ENCODE data around the gene PITX2. TPM values are rescaled to one million over a fixed set of nuclear protein-coding genes. Genes with fewer than 3 reads are reported as not detected.

Gene PITX2
- total RNA-seq, 1 donor from 2014 or later, result 13.8 TPM

- Mint-ChIP-seq H3K4me3 (peak overlapping the region; percentile 87), H3K4me1 (ENCODE audit: unreplicated experiment) (peaks cover 24% of the 10 kb centered on the region), H3K9me3 (no peaks in the 10 kb centered on the region), H3K27ac (no peak overlapping the region), H3K27me3 (peaks cover 100% of the 10 kb centered on the region), H3K36me3 (peaks cover 6% of the 10 kb centered on the region)
- no peak for TF ChIP-seq CTCF (conservative IDR thresholded peaks at IDR 0.05)
- no peak for DNase-seq (ENCODE audit: extremely low spot score, unreplicated experiment)
Measured at GRCh38 chr4:110623718-110624397, 981 bp upstream of the PITX2 start.

GRCh38 chr4:110621839-110622751 is 782 bp downstream of the PITX2 start:
- no peaks in the 10 kb centered on the region for H3K9me3 Mint-ChIP-seq
- H3K27ac Mint-ChIP-seq, result peak overlapping the region; percentile 48
- peaks cover 100% of the 10 kb centered on the region for H3K27me3 Mint-ChIP-seq
- H3K4me3 Mint-ChIP-seq, result peak overlapping the region; percentile 87
- no peak for TF ChIP-seq CTCF (conservative IDR thresholded peaks at IDR 0.05)
- peaks cover 11% of the 10 kb centered on the region for H3K36me3 Mint-ChIP-seq
- H3K4me1 Mint-ChIP-seq (ENCODE audit: unreplicated experiment), result peaks cover 31% of the 10 kb centered on the region
- DNase-seq (ENCODE audit: extremely low spot score, unreplicated experiment), result no peak

- Mint-ChIP-seq H3K27me3 (peaks cover 100% of the 10 kb centered on the region), H3K36me3 (peaks cover 11% of the 10 kb centered on the region), H3K4me1 (ENCODE audit: unreplicated experiment) (peaks cover 33% of the 10 kb centered on the region), H3K4me3 (peak overlapping the region; percentile 87), H3K9me3 (no peaks in the 10 kb centered on the region), H3K27ac (no peak overlapping the region)
- no peak for DNase-seq (ENCODE audit: extremely low spot score, unreplicated experiment)
- no peak for TF ChIP-seq CTCF (conservative IDR thresholded peaks at IDR 0.05)
Measured at GRCh38 chr4:110621328-110621812, 1.5 kb downstream of the PITX2 start.

- peaks cover 39% of the 10 kb centered on the region for H3K4me1 Mint-ChIP-seq (ENCODE audit: unreplicated experiment)
- no peak for DNase-seq (ENCODE audit: extremely low spot score, unreplicated experiment)
- peak overlapping the region; percentile 87 for H3K4me3 Mint-ChIP-seq
- H3K36me3 Mint-ChIP-seq, result peaks cover 11% of the 10 kb centered on the region
- TF ChIP-seq CTCF (conservative IDR thresholded peaks at IDR 0.05), result peak; percentile 46
- H3K27ac Mint-ChIP-seq, result peak overlapping the region; percentile 66
- H3K27me3 Mint-ChIP-seq, result peaks cover 100% of the 10 kb centered on the region
- no peaks in the 10 kb centered on the region for H3K9me3 Mint-ChIP-seq
Measured at GRCh38 chr4:110620691-110621327, 2.1 kb downstream of the PITX2 start.

GRCh38 chr4:110620322-110620690 is 2.6 kb downstream of the PITX2 start:
- Mint-ChIP-seq H3K27ac (peak overlapping the region; percentile 66), H3K9me3 (no peaks in the 10 kb centered on the region), H3K4me1 (ENCODE audit: unreplicated experiment) (peaks cover 44% of the 10 kb centered on the region), H3K36me3 (peaks cover 11% of the 10 kb centered on the region), H3K27me3 (peaks cover 100% of the 10 kb centered on the region), H3K4me3 (peak overlapping the region; percentile 87)
- DNase-seq (ENCODE audit: extremely low spot score, unreplicated experiment), result no peak
- TF ChIP-seq CTCF (conservative IDR thresholded peaks at IDR 0.05), result no peak

Data from type B pancreatic cell (in vitro differentiated cells).